Epithelial cell of esophagus (primary cell): ENCODE results near the gene NEK7.
A peak's percentile ranks its signal among the peaks of the same experiment; 100 is the strongest.

Experiments used
- DNase-seq: peaks from one replicate; pipeline ENCODE4 v3.0.0; 2010; ENCODE audit warnings: low read depth
- H3K4me3 ChIP-seq: 2 replicates; pipeline ENCODE4 v1.5.1; 2011; ENCODE audit warnings: mild to moderate bottlenecking, low read length, control low read depth
- TF ChIP-seq, protein P1 (sequence below): IDR thresholded peaks from 2 replicates; pipeline ENCODE4 v1.5.1; 2011; ENCODE audit warnings: low read depth, mild to moderate bottlenecking, low read length, control low read depth, inconsistent platforms; ENCODE audit not compliant: insufficient read depth; ENCODE audit errors: missing control alignments

The NEK7 gene

DNA sequence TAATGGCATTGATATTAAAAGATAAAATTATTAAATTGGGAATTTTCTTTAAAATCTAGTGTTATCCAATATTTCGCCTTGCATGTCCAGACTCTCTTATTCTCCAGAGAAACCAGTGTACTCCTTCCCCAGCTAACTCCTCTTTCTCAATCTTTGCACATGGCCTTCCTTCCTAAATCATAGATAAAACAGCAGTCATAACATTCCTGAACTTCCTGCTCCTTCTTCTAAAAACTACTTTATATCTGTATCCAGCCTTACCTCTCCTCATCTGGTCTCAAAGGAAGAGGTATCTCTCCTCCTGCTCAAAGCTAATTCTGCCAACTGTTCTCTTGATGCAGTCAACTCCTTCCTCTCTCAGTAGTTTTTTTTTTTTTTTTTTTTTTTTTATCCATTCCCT, 39.5 kb upstream of the NEK7 start:
- no peak overlapping the region for H3K4me3 ChIP-seq
- DNase-seq = no peak
- TF ChIP-seq, protein P1, sequence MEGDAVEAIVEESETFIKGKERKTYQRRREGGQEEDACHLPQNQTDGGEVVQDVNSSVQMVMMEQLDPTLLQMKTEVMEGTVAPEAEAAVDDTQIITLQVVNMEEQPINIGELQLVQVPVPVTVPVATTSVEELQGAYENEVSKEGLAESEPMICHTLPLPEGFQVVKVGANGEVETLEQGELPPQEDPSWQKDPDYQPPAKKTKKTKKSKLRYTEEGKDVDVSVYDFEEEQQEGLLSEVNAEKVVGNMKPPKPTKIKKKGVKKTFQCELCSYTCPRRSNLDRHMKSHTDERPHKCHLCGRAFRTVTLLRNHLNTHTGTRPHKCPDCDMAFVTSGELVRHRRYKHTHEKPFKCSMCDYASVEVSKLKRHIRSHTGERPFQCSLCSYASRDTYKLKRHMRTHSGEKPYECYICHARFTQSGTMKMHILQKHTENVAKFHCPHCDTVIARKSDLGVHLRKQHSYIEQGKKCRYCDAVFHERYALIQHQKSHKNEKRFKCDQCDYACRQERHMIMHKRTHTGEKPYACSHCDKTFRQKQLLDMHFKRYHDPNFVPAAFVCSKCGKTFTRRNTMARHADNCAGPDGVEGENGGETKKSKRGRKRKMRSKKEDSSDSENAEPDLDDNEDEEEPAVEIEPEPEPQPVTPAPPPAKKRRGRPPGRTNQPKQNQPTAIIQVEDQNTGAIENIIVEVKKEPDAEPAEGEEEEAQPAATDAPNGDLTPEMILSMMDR = no peak

DNA sequence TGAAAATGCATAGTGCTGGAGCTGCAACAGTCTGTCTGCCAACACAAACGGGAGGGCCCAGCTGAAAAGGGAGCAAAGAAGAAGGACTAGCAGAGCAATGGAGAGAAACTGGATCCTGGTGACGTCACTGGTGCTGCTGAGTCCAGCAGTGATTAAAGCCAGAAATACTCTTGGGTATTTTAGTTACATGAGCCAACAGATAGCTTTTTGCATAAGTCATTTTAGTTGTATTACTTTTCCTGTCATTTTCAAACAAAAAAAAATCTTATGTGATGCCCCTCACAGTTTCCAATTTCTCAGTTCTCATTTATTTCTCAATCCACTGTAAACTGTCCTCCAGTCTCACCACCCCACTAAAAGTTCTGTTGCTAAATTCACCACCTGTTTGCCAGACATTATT, 38.7 kb upstream of the NEK7 start:
- TF ChIP-seq, protein P1 = no peak
- H3K4me3 ChIP-seq = no peak overlapping the region
- peak; percentile 82 for DNase-seq

DNA sequence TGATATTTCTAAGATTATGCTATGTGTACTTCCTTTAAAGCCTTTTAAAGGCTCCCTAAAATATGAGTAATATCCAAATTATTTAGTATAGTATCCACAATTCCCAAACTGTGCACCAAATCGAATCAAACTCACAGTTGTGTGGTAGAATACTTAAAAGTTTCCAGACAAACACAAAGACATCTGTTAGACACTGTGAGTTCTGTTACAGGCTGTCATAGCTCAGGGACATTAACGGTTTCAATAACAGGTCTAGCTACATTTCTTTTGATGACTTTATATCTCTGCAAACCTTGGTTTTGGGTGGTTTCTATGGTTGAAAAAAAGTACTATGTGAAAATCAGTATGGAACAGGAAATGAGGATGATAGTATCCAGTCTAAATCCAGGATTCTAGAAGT, 36.9 kb upstream of the NEK7 start:
- DNase-seq = peak; percentile 40
- no peak overlapping the region for H3K4me3 ChIP-seq
- TF ChIP-seq, protein P1 = no peak

DNA sequence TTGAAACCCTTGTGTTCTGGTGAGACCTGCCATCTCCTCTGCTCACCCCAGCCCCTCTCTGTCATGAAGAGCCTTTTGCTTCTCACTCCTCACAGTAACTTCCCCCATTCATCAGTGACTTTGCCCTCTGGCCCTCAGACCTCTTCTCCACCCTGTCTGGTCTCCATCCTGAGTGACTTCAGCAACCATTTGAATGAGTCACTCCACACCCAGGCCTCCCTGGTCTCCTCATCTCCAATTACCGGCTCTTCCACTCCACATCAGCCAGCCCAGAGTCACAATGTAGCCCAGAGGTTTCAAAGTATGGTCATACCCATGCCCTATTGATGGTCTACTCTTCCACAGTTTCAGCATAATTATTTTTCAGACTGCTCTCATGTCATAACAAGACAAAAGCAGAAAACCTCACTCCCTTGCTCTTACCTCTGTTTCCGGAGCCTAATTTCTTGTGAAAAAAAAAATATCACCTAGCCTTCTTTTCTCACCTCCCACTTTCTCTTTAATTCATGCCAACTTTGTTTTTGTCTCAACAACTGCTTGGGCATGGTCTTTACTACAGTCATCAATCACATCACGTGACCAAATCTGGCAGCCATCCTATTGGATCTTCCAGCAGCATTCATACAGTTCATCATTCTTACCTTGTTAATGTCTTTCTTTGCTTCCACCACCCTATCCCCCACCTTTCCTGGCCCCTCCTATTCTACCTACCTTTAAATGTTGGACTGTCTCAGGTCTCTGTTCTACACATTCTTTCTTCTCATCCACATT, 35.6 kb upstream of the NEK7 start:
- H3K4me3 ChIP-seq = no peak overlapping the region
- DNase-seq = peak; percentile 93
- TF ChIP-seq, protein P1 = no peak

DNA sequence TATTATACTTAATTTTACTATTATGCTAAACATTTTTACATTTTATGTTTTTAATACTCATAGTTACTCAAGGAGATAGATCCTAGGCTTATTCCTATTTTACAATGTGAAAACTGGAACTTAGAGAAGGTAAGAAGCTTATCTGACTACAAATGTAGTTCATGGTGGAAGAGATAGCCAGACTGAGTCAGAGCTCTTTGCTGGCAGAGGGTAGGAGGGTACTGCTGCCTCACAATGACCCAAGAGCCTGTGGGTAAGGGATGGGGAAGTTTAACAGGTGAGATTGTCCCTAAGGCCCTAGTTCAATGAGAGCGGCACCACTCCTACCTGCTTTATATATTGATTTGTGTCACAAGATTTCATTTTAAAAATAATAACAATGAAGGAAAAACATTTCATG, 34.1 kb upstream of the NEK7 start:
- TF ChIP-seq, protein P1 = no peak
- no peak overlapping the region for H3K4me3 ChIP-seq
- peak; percentile 27 for DNase-seq

DNA sequence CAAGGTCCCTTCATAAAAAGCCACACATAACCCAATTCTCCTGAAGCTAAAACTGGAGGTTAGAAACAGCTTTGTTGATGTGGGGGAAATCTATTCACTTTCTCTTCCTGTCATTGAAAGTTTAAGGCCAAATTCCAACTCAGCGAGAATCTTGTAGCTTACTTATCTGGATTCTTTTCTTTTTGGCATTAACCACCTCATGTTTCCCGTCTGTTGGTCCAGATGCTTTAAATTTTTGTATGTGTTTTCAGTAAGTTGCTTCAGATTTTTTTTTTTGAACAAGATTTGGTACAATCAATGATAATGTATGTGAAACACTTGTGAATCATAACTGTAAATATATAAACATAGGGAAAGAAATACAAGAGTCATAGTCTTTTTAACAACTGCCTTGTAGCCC, 33.7 kb upstream of the NEK7 start:
- no peak overlapping the region for H3K4me3 ChIP-seq
- TF ChIP-seq, protein P1 = no peak
- no peak for DNase-seq

DNA sequence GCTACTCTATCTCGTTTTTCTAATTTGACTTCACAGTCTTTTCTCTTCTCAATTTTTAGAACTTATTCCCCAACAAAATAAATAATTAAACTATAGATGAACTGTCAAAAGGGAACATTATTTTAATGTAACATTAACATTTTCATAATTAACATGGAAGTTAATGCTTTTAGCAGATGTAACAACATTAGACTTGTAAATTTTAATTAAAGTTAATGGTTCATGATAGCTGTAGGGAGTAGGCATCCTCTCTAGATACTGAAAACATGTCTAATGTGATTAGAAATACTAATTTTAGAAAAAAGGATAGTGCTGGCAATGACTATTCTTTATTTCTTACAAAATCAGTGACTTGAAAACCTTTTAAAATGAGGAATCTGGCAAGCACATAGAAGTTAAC, 32.1 kb upstream of the NEK7 start:
- TF ChIP-seq, protein P1 = no peak
- no peak for DNase-seq
- H3K4me3 ChIP-seq = no peak overlapping the region
